Thyroid gland (tissue), 4 donors: ENCODE data around the gene STK32B. TPM values are rescaled to one million over a fixed set of nuclear protein-coding genes. Genes with fewer than 3 reads are reported as not detected.

Experiments used
- DNase-seq, 2 donors: peaks; one replicate each; pipeline ENCODE4 v3.0.0-alpha.2; 2019
- H3K27ac ChIP-seq, 3 donors: fragments of 200-600 bp; sonication (generic); 1 replicate in 2 of 3; 2 replicates in 1 of 3; pipeline ENCODE4 v1.5.1; 2016 to 2019; ENCODE audit warnings: mild to moderate bottlenecking in 1 of 3, moderate library complexity in 1 of 3
- H3K27me3 ChIP-seq: fragments of 200-600 bp; sonication (generic); one replicate; pipeline ENCODE4 v1.5.1; 2019
- H3K36me3 ChIP-seq, 2 donors: fragments of 200-600 bp; sonication (generic); one replicate each; pipeline ENCODE4 v1.5.1; 2016 to 2019
- H3K4me1 ChIP-seq, 2 donors: fragments of 200-600 bp; sonication (generic); one replicate each; pipeline ENCODE4 v1.5.1; 2017 to 2019
- H3K4me3 ChIP-seq, 3 donors: fragments of 200-600 bp; sonication (generic); replicated peaks in 1 of 3; 1 replicate in 2 of 3; 2 replicates in 1 of 3; pipeline ENCODE4 v1.5.1; 2016; ENCODE audit warnings: mild to moderate bottlenecking in 1 of 3
- H3K9me3 ChIP-seq: fragments of 200-600 bp; sonication (generic); one replicate; pipeline ENCODE4 v1.5.1; 2017
- CTCF ChIP-seq, 6 experiments: fragments of 200-600 bp in 3 of 6; fragments of 450-650 bp in 3 of 6; sonication (generic) in 3 of 6; IDR thresholded peaks; one replicate each; pipeline ENCODE4 v1.5.1; 2016 to 2019; ENCODE audit warnings: antibody characterized with exemption in 6 of 6, mild to moderate bottlenecking in 2 of 6, inconsistent platforms in 1 of 6, moderate library complexity in 1 of 6
- POLR2A ChIP-seq, 2 donors: fragments of 450-650 bp; IDR thresholded peaks; one replicate each; pipeline ENCODE4 v1.6.1; 2017; ENCODE audit warnings: antibody characterized with exemption in 2 of 2, mild to moderate bottlenecking in 2 of 2, moderate library complexity in 1 of 2
- WGBS, 2 donors: methylation state at CpG; one replicate each; pipeline ENCODE4 v1.1.5; 2017; 5-methylcytosine and 5-hydroxymethylcytosine counted together
- intact Hi-C: fragments of 100-400 bp; cut with DNase I; formaldehyde crosslinking; loops from one replicate; pipeline ENCODE4 v1.15.1; 2023
- total RNA-seq, 4 donors: library from RNA; depleted of rRNA; stranded (reverse); fragments of >200 nt; gene quantifications; one replicate each; pipeline ENCODE4 v1.2.3, GENCODE V29; 2016

The STK32B gene
- total RNA-seq, 4 donors from 2014 or later = 1.9 to 14.8 (median 4.4) TPM

GRCh38 chr4:5143940-5144339 lies 92.7 kb downstream of the STK32B start:
- Histone ChIP-seq H3K36me3 (no peaks in the 10 kb centered on the region), H3K27ac (no peak overlapping the region), H3K9me3 (no peaks in the 10 kb centered on the region), H3K4me1 (no peaks in the 10 kb centered on the region), H3K4me3 (no peak overlapping the region), H3K27me3 (no peaks in the 10 kb centered on the region)
- WGBS, 2 donors = 56 to 78% methylated on average over 4 of the region's 4 CpGs
- TF ChIP-seq CTCF (IDR thresholded peaks at IDR 0.05) = no peak
- TF ChIP-seq POLR2A (IDR thresholded peaks at IDR 0.05) = no peak
- DNase-seq = no peak
- intact Hi-C loops = no loop called here

GRCh38 chr4:5144384-5144783 lies 93.1 kb downstream of the STK32B start:
- H3K27me3 ChIP-seq = no peaks in the 10 kb centered on the region
- H3K36me3 ChIP-seq = no peaks in the 10 kb centered on the region
- no peaks in the 10 kb centered on the region for H3K4me1 ChIP-seq
- no peak for TF ChIP-seq POLR2A (IDR thresholded peaks at IDR 0.05)
- no peak for TF ChIP-seq CTCF (IDR thresholded peaks at IDR 0.05)
- no peak overlapping the region for H3K4me3 ChIP-seq
- no peak overlapping the region for H3K27ac ChIP-seq
- H3K9me3 ChIP-seq = no peaks in the 10 kb centered on the region
- WGBS, 2 donors = 87 to 88% methylated on average over 2 of the region's 2 CpGs
- intact Hi-C loops = no loop called here
- no peak for DNase-seq

- intact Hi-C loops = no loop called here
- 74 to 77% methylated on average over 6 of the region's 6 CpGs for WGBS, 2 donors
- no peak overlapping the region for H3K27ac ChIP-seq
- H3K36me3 ChIP-seq = no peaks in the 10 kb centered on the region
- no peak overlapping the region for H3K4me3 ChIP-seq
- TF ChIP-seq POLR2A (IDR thresholded peaks at IDR 0.05) = no peak
- TF ChIP-seq CTCF (IDR thresholded peaks at IDR 0.05) = no peak
- H3K27me3 ChIP-seq = no peaks in the 10 kb centered on the region
- DNase-seq = no peak
- no peaks in the 10 kb centered on the region for H3K9me3 ChIP-seq
- H3K4me1 ChIP-seq = no peaks in the 10 kb centered on the region
Observed at GRCh38 chr4:5146248-5146647, 95.0 kb downstream of the STK32B start.

GRCh38 chr4:5152521-5152920 lies 101.2 kb downstream of the STK32B start:
- TF ChIP-seq POLR2A (IDR thresholded peaks at IDR 0.05) (no peak), CTCF (IDR thresholded peaks at IDR 0.05) (no peak)
- Histone ChIP-seq H3K4me3 (no peak overlapping the region), H3K27me3 (no peaks in the 10 kb centered on the region), H3K4me1 (no peaks in the 10 kb centered on the region), H3K9me3 (no peaks in the 10 kb centered on the region), H3K36me3 (no peaks in the 10 kb centered on the region), H3K27ac (no peak overlapping the region)
- DNase-seq = no peak
- WGBS, 2 donors = 72 to 81% methylated on average over 6 of the region's 6 CpGs
- intact Hi-C loops = no loop called here

- WGBS, 2 donors = 43 to 58% methylated on average over 3 of the region's 3 CpGs
- Histone ChIP-seq H3K4me3 (no peak overlapping the region), H3K27me3 (no peaks in the 10 kb centered on the region), H3K27ac (no peak overlapping the region), H3K4me1 (no peaks in the 10 kb centered on the region), H3K9me3 (no peaks in the 10 kb centered on the region), H3K36me3 (no peaks in the 10 kb centered on the region)
- intact Hi-C loops = no loop called here
- TF ChIP-seq CTCF (IDR thresholded peaks at IDR 0.05) (no peak), POLR2A (IDR thresholded peaks at IDR 0.05) (no peak)
- no peak for DNase-seq
Observed at GRCh38 chr4:5156682-5157081, 105.4 kb downstream of the STK32B start.
